ENCODE data around the gene KPTN.

The KPTN gene

DNA sequence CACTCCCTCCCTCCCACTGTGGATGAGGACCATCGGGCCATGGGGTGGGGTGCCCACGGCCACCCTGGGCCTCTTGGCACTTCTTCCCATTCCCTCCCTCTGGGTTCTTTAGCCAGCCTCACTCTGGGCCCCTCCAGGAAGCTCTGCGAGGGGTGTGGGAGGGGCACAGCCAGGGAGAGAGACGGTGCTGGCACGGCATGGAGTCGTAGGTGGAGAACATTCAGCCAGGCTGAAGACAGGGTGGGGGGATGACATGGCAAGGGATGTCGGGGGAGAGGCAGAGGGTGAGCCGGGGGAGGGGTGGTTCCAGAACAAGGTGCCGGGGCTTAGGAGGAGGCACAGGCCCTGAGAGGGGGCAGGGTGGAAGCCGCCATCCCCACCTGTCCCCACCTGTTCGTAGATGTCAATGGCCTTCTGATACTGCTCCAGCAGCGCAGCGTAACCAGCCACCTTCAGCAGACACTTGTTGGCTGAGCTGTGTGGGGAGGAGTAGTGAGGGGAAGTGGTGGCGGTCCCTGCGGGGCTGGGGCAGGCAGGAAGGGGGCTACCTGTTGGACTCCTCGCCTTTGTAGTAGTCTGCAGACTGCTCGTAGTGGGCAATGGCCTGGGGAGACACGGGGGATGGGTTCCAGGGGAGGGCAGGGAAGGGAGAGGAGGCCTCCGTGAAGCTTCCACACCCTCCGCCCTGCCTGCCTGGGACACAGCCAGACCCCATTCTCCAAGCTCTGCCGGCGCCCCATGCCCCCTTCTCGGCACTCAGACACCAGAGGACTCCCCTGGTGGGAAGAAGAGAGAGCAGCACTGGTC lies 8.8 kb upstream of the KPTN start:
- no peak overlapping the region for H3K27ac ChIP-seq
- TF ChIP-seq, protein P1, sequence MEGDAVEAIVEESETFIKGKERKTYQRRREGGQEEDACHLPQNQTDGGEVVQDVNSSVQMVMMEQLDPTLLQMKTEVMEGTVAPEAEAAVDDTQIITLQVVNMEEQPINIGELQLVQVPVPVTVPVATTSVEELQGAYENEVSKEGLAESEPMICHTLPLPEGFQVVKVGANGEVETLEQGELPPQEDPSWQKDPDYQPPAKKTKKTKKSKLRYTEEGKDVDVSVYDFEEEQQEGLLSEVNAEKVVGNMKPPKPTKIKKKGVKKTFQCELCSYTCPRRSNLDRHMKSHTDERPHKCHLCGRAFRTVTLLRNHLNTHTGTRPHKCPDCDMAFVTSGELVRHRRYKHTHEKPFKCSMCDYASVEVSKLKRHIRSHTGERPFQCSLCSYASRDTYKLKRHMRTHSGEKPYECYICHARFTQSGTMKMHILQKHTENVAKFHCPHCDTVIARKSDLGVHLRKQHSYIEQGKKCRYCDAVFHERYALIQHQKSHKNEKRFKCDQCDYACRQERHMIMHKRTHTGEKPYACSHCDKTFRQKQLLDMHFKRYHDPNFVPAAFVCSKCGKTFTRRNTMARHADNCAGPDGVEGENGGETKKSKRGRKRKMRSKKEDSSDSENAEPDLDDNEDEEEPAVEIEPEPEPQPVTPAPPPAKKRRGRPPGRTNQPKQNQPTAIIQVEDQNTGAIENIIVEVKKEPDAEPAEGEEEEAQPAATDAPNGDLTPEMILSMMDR (IDR thresholded peaks at IDR 0.05), result no peak
- no peak overlapping the region for H3K4me3 ChIP-seq
- DNase-seq, result no peak
- H3K36me3 ChIP-seq, result peaks cover 27 to 95% (median 76%) of the 10 kb centered on the region in 3 donors
- peaks cover 0 to 4% (median 0%) of the 10 kb centered on the region in 4 donors for H3K4me1 ChIP-seq
- H3K9me3 ChIP-seq, result no peaks in the 10 kb centered on the region
- H3K27me3 ChIP-seq, result no peaks in the 10 kb centered on the region
- intact Hi-C loops (cut with DNase I; ENCODE audit: low total_unique reads), result no loop called here

DNA sequence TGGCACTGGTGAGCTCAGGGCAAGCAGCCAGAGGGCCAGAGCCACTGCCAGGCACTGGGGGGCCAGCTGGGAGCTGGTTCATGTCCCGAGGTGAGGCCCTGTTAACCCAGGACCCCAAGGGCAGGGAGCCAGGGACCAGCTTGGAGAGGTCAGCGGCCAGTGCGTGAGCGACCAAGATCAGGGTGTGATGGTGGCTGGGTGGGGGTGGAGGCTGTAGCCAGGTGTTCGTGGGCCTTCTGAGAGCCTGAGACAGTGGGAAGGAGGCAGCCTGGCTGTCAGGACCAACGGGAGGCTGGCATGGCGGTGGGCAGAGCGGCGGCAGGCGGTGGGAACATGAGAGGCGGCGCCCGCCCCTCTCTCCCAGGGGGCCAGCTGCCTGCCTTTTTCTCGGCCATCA lies 8.1 kb upstream of the KPTN start:
- Histone ChIP-seq H3K36me3 (peaks cover 33 to 95% (median 76%) of the 10 kb centered on the region in 3 donors), H3K27me3 (no peaks in the 10 kb centered on the region), H3K27ac (no peak overlapping the region), H3K4me3 (no peak overlapping the region), H3K4me1 (no peaks in the 10 kb centered on the region), H3K9me3 (no peaks in the 10 kb centered on the region)
- no peak for DNase-seq
- TF ChIP-seq, protein P1 (IDR thresholded peaks at IDR 0.05), result no peak
- intact Hi-C loops (cut with DNase I; ENCODE audit: low total_unique reads), result no loop called here

DNA sequence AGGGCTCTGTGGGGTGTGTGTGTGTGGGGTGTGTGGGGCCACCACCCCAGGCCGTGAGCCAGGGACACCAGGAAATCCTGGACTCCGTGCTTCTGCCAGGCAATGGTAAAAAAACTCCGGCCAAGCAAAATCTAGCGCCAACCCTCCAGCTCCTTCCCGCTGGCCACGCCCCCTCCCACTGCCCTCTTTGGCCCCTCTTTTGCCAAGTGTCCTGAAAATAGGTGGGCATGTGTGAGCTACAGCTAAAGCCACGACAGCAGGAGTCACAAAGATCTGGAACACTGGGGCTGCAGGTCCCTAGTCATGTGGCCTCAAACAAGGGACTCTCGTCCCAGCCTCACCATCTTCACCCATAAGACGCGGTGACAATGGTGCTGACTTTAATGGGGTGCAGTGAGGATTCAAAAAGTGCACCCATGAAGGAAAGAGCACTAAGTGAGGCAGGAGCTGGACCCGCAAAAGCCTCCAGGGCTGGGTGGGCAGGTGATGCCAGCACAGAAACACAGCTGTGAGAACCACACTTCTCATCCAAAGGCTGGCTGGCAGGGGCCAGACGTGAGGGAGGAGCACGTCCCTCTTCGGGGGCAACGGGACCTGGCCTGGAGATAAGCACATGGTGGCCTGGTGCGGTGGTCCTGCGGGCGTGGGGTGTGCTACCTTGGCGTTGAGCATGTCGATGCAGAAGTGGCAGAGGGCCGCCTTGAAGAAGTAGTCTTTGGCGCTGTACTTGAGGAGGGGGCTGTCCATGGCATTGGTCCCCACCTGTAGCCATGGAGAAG lies 7.5 kb upstream of the KPTN start:
- Histone ChIP-seq H3K4me3 (no peak overlapping the region), H3K27me3 (no peaks in the 10 kb centered on the region), H3K36me3 (peaks cover 33 to 95% (median 73%) of the 10 kb centered on the region in 3 donors), H3K27ac (no peak overlapping the region), H3K4me1 (no peaks in the 10 kb centered on the region), H3K9me3 (no peaks in the 10 kb centered on the region)
- TF ChIP-seq, protein P1 (IDR thresholded peaks at IDR 0.05), result no peak
- DNase-seq, result no peak
- intact Hi-C loops (cut with DNase I; ENCODE audit: low total_unique reads), result no loop called here

DNA sequence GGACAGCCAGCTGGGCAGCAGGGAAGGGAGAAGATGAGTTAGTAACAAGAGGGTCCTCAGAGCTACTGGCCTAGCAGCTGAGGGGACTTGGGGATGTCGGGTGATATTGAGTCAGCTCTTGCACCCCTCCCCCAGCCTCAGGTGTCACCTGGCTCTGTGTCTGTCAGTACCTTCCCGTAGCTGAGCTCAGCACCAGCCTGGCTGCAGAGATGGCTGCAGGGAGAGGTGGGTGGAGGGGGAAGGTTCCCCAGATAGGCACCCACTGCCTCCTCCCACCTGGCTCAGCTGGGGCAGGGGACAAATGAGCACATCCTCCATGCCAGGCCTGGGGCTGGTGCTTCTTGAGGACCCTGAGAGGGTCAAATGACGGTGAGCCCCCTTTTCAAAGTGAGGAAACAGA lies 6.8 kb upstream of the KPTN start:
- H3K27ac ChIP-seq, result no peak overlapping the region
- intact Hi-C loops (cut with DNase I; ENCODE audit: low total_unique reads), result no loop called here
- peaks cover 33 to 89% (median 67%) of the 10 kb centered on the region in 3 donors for H3K36me3 ChIP-seq

DNA sequence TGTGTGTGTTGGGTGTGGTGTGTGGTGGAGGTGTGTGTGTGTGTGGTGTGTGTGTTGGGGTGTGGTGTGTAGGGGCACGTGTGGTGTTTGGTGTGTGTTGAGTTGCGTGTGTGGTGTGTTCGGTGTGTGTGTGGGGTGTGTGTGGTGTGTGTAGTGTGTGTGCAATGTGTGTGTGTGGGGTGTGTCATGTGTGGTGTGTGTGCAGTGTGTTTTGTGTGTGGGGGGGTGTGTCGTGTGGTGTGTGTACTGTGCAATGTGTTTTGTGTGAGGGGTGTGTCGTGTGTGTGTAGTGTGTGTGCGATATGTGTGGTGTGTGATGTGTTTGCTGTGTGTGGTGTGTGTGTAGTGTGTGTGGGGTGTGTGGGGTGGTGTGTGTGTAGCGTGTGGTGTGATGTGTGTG lies 6.0 kb upstream of the KPTN start:
- Histone ChIP-seq H3K27me3 (no peaks in the 10 kb centered on the region), H3K9me3 (no peaks in the 10 kb centered on the region), H3K4me3 (no peak overlapping the region), H3K4me1 (peaks cover 0 to 3% (median 0%) of the 10 kb centered on the region in 4 donors), H3K36me3 (peaks cover 33 to 81% (median 67%) of the 10 kb centered on the region in 3 donors), H3K27ac (no peak overlapping the region)
- TF ChIP-seq, protein P1 (IDR thresholded peaks at IDR 0.05), result no peak
- intact Hi-C loops (cut with DNase I; ENCODE audit: low total_unique reads), result no loop called here
- no peak for DNase-seq

More for the DNA sequence above, 6.8 kb upstream of the KPTN start:
- no peaks in the 10 kb centered on the region for H3K9me3 ChIP-seq
- TF ChIP-seq, protein P1 (IDR thresholded peaks at IDR 0.05), result no peak
- no peak for DNase-seq
- H3K4me1 ChIP-seq, result no peaks in the 10 kb centered on the region
- no peak overlapping the region for H3K4me3 ChIP-seq
- no peaks in the 10 kb centered on the region for H3K27me3 ChIP-seq

Data from tibial artery (tissue), 4 donors.